PC-9 (cell line): ENCODE measurements around the gene SYT7. TPM values are rescaled to one million over a fixed set of nuclear protein-coding genes. Genes with fewer than 3 reads are reported as not detected.

Source experiments
- BruUV-seq: library from RNA; stranded (reverse); fragments of 400-500 nt; replicated peaks from 2 replicates; lab custom pipeline; 2021; lab: Mats Ljungman, UMichigan
- CTCF ChIA-PET: fragments of 300-600 bp; sonication (Branson Sonifier 250); formaldehyde crosslinking; loops from one replicate; lab custom pipeline; 2022; ENCODE audit warnings: antibody characterized with exemption; lab: Charles Lee
- POLR2A ChIA-PET: fragments of 300-600 bp; sonication (Branson Sonifier 250); formaldehyde crosslinking; loops from one replicate; lab custom pipeline; 2022; ENCODE audit warnings: antibody characterized with exemption; ENCODE audit not compliant: unreplicated experiment; lab: Charles Lee
- DNase-seq, 2 experiments: peaks; one replicate each; pipeline versions ENCODE4 v3.0.0 to v3.0.0-alpha.2; 2015 to 2022; ENCODE audit warnings: mixed read lengths in 1 of 2
- H2AFZ ChIP-seq: fragments of 200-600 bp; sonication (generic); 2 replicates; pipeline ENCODE4 v1.8.1; 2017; ENCODE audit warnings: antibody characterized with exemption
- H3F3A ChIP-seq: fragments of 200-600 bp; sonication (generic); 2 replicates; pipeline ENCODE4 v1.8.1; 2017; ENCODE audit warnings: antibody characterized with exemption, mild to moderate bottlenecking, low read depth; ENCODE audit not compliant: insufficient read depth
- H3K27ac ChIP-seq: fragments of 200-600 bp; sonication (generic); 2 replicates; pipeline ENCODE4 v1.6.1; 2016; ENCODE audit warnings: mixed run types
- H3K27me3 ChIP-seq: fragments of 200-600 bp; sonication (generic); 2 replicates; pipeline ENCODE4 v1.6.1; 2016; ENCODE audit warnings: low read depth, mixed run types; ENCODE audit not compliant: insufficient read depth
- H3K36me3 ChIP-seq: fragments of 200-600 bp; sonication (generic); 2 replicates; pipeline ENCODE4 v1.6.1; 2016; ENCODE audit warnings: low read depth, mixed run types
- H3K4me1 ChIP-seq: fragments of 200-600 bp; sonication (generic); replicated peaks from 2 replicates; pipeline ENCODE4 v1.6.1; 2016; ENCODE audit warnings: mixed run types; ENCODE audit not compliant: insufficient read depth
- H3K4me2 ChIP-seq: fragments of 200-600 bp; sonication (generic); 2 replicates; pipeline ENCODE4 v1.6.1; 2017; ENCODE audit warnings: mixed run types
- H3K4me3 ChIP-seq: fragments of 200-600 bp; sonication (generic); 2 replicates; pipeline ENCODE4 v1.6.1; 2016; ENCODE audit warnings: mixed run types
- H3K79me2 ChIP-seq: fragments of 200-600 bp; sonication (generic); 2 replicates; pipeline ENCODE4 v1.6.1; 2017; ENCODE audit warnings: low read depth, mixed run types
- H3K9me2 ChIP-seq: fragments of 200-600 bp; sonication (generic); 2 replicates; pipeline ENCODE4 v1.8.1; 2017; ENCODE audit warnings: mild to moderate bottlenecking; ENCODE audit not compliant: insufficient read depth
- H3K9me3 ChIP-seq: fragments of 200-600 bp; sonication (generic); 2 replicates; pipeline ENCODE4 v1.8.1; 2016; ENCODE audit warnings: low read depth; ENCODE audit not compliant: insufficient read depth
- H4K20me1 ChIP-seq: fragments of 200-600 bp; sonication (generic); 2 replicates; pipeline ENCODE4 v1.8.1; 2017; ENCODE audit not compliant: insufficient read depth
- EZH2 ChIP-seq: fragments of 200-600 bp; sonication (generic); IDR thresholded peaks from 2 replicates; pipeline ENCODE4 v1.8.0; 2017; ENCODE audit warnings: antibody characterized with exemption, low read depth
- intact Hi-C: fragments of 100-400 bp; cut with micrococcal nuclease; formaldehyde crosslinking; loops from one replicate; pipeline ENCODE4 v1.10.0; 2022; ENCODE audit not compliant: unreplicated experiment
- total RNA-seq: library from RNA; stranded (reverse); gene quantifications from 2 replicates; pipeline ENCODE4 v1.2.3, GENCODE V29; 2021
- TF ChIP-seq, protein P1 (sequence below): fragments of 200-600 bp; sonication (generic); conservative IDR thresholded peaks from 2 replicates; pipeline ENCODE4 v1.6.1; 2017; ENCODE audit warnings: mixed run types, antibody characterized with exemption, mild to moderate bottlenecking, moderate library complexity

Gene SYT7
- total RNA-seq, 1 experiment from 2014 or later: 4.0 TPM

DNA sequence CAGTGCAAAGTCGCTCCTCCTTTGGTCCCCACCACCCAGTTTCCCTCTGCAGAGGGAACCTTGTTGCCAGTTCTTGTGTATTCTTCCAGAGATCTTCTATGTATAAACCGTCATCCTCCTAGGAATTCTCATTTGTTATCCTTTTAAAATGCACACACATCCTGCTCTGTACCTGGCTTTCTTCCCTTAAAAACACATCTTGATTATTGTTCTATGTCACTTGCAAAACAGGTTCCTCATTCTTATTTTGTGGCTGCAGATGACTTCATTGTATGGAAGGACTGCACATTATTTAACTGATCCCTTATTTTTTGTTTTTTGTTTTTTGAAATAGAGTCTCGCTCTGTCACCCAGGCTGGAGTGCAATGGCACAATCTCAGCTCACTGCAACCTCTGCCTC lies 26.6 kb upstream of the SYT7 start:
- H3K36me3 ChIP-seq: no peaks in the 10 kb centered on the region
- no peak overlapping the region for H3K4me3 ChIP-seq
- ChIA-PET POLR2A (interaction anchor here (0.6 to 0.8 kb wide), 2 partner anchors 26 to 89 kb away, joined by 4 to 7 read pairs; no protein-coding TSS in a partner anchor), CTCF (no interaction called here)
- no peaks in the 10 kb centered on the region for H3K9me3 ChIP-seq
- H2AFZ ChIP-seq: no peak overlapping the region
- H3K9me2 ChIP-seq: no peaks in the 10 kb centered on the region
- H3K79me2 ChIP-seq: no peaks in the 10 kb centered on the region
- TF ChIP-seq, protein P1, sequence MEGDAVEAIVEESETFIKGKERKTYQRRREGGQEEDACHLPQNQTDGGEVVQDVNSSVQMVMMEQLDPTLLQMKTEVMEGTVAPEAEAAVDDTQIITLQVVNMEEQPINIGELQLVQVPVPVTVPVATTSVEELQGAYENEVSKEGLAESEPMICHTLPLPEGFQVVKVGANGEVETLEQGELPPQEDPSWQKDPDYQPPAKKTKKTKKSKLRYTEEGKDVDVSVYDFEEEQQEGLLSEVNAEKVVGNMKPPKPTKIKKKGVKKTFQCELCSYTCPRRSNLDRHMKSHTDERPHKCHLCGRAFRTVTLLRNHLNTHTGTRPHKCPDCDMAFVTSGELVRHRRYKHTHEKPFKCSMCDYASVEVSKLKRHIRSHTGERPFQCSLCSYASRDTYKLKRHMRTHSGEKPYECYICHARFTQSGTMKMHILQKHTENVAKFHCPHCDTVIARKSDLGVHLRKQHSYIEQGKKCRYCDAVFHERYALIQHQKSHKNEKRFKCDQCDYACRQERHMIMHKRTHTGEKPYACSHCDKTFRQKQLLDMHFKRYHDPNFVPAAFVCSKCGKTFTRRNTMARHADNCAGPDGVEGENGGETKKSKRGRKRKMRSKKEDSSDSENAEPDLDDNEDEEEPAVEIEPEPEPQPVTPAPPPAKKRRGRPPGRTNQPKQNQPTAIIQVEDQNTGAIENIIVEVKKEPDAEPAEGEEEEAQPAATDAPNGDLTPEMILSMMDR: no peak
- TF ChIP-seq EZH2: no peak
- no peaks in the 10 kb centered on the region for H4K20me1 ChIP-seq
- intact Hi-C loops: no loop called here
- no peak overlapping the region for H3K27ac ChIP-seq
- 0 out of 2 replicates have a peak, but pooled peaks cover 11% of the 10 kb centered on the region for H3K27me3 ChIP-seq
- peaks cover 18% of the 10 kb centered on the region; the same call in 1 of the 2 replicates for H3F3A ChIP-seq
- H3K4me1 ChIP-seq: peaks cover 30% of the 10 kb centered on the region
- no peak overlapping the region for H3K4me2 ChIP-seq
- peak in 1 of 2 experiments; percentile 58 for DNase-seq
- no TSS peak for BruUV-seq

DNA sequence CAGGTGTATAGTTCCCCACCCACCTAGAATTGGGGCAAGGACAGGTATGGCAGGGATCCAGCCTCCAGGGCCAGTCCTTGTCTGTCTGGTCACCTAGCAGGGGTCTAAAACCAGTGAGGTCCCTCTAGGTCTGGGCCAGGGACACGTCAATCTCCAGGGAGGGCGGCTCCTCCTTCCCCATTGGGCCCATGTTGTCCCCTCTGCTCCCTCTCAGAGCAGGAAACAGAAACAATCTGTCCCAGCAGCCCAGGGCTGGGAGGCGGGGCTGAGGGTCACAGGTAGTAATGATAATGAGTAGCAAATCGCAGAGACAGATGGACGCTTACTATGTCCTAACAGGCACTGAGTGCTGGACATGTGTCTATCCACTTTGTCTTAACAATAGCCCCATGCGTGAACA lies 22.8 kb upstream of the SYT7 start:
- POLR2A ChIA-PET: no interaction called here
- CTCF ChIA-PET: no interaction called here
- Histone ChIP-seq H3K27me3 (0 out of 2 replicates have a peak, but pooled peaks cover 11% of the 10 kb centered on the region), H3K9me3 (no peaks in the 10 kb centered on the region), H3K4me3 (no peak overlapping the region), H3K9me2 (no peaks in the 10 kb centered on the region), H3K27ac (no peak overlapping the region), H2AFZ (no peak overlapping the region), H4K20me1 (no peaks in the 10 kb centered on the region), H3K4me1 (peaks cover 26% of the 10 kb centered on the region), H3K4me2 (peak overlapping the region; percentile 73), H3K36me3 (no peaks in the 10 kb centered on the region), H3K79me2 (no peaks in the 10 kb centered on the region), H3F3A (peaks cover 18% of the 10 kb centered on the region; the same call in 1 of the 2 replicates)
- BruUV-seq: no TSS peak
- DNase-seq: no peak
- TF ChIP-seq, protein P1: no peak
- no peak for TF ChIP-seq EZH2
- intact Hi-C loops: no loop called here

DNA sequence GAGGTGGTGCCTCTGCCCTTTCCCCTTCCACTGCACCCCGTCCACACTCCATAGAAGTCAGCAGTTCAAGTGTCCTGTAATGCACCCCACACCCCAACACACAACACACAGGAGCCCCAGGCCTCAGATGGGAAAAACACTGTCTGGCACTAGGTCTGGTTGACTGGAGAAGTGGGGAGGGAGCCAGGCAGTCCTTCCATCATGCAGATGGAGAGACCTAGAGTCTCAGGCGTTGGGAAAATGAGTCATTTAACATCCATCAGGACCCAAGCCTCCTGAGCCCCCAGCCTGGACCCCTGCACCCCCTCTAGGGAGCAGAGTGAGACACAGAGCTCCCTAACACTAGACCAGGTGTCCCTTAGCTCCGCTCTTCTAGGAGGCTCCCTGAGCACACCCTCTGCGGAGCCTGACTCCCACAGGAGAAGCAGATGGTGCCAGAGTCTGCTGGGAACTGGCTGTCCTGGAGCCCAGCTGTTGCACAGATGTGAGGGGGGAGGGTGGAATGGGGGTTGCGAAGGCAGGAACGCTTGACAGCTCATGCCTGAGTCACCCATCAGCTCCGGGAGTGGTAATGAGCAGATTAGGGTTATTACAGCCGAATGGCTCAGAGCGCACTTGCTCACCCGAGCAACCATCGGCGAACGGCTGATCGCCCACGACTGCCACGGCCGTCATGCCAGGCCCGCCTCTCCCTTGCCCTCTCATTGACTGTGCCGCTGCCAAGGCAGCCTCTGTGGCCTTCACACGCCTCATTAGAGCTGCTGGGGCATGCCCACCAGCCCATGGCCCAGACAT lies 22.1 kb upstream of the SYT7 start:
- H4K20me1 ChIP-seq: no peaks in the 10 kb centered on the region
- H3K4me2 ChIP-seq: peak overlapping the region; percentile 73
- no peak overlapping the region for H2AFZ ChIP-seq
- H3K36me3 ChIP-seq: no peaks in the 10 kb centered on the region
- H3K4me3 ChIP-seq: no peak overlapping the region
- no peaks in the 10 kb centered on the region for H3K79me2 ChIP-seq
- peaks cover 18% of the 10 kb centered on the region; the same call in 1 of the 2 replicates for H3F3A ChIP-seq
- CTCF ChIA-PET: no interaction called here
- TF ChIP-seq, protein P1: no peak
- no peak for TF ChIP-seq EZH2
- DNase-seq: peak; percentile 55 to 73
- no peak overlapping the region for H3K27ac ChIP-seq
- BruUV-seq: no TSS peak
- intact Hi-C loops: no loop called here
- no peaks in the 10 kb centered on the region for H3K9me3 ChIP-seq
- peaks cover 24% of the 10 kb centered on the region for H3K4me1 ChIP-seq
- POLR2A ChIA-PET: no interaction called here
- no peaks in the 10 kb centered on the region for H3K9me2 ChIP-seq
- 0 out of 2 replicates have a peak, but pooled peaks cover 11% of the 10 kb centered on the region for H3K27me3 ChIP-seq
